GM23248 (cell line): ENCODE results near the gene KCP. TPM values are rescaled to one million over a fixed set of nuclear protein-coding genes. Genes with fewer than 3 reads are reported as not detected.
A peak's percentile ranks its signal among the peaks of the same experiment; 100 is the strongest.

ENCODE experiments used
- DNase-seq: peaks from one replicate; pipeline ENCODE4 v3.0.0-alpha.2; 2015
- H2AFZ ChIP-seq: fragments of 200-600 bp; sonication (generic); 2 replicates; pipeline ENCODE4 v1.6.1; 2016; ENCODE audit warnings: antibody characterized with exemption
- H3F3A ChIP-seq: fragments of 200-600 bp; sonication (generic); 2 replicates; pipeline ENCODE4 v1.6.1; 2016; ENCODE audit warnings: mild to moderate bottlenecking, antibody characterized with exemption, mixed run types; ENCODE audit not compliant: insufficient read depth
- H3K27ac ChIP-seq: fragments of 200-600 bp; sonication (generic); 2 replicates; pipeline ENCODE4 v1.5.1; 2016; ENCODE audit warnings: mild to moderate bottlenecking
- H3K27me3 ChIP-seq: fragments of 200-600 bp; sonication (generic); replicated peaks from 2 replicates; pipeline ENCODE4 v1.6.1; 2016; ENCODE audit warnings: mild to moderate bottlenecking; ENCODE audit not compliant: insufficient read depth
- H3K36me3 ChIP-seq: fragments of 200-600 bp; sonication (generic); 2 replicates; pipeline ENCODE4 v1.6.1; 2016; ENCODE audit warnings: low read depth, mild to moderate bottlenecking
- H3K4me1 ChIP-seq: fragments of 200-600 bp; sonication (generic); 2 replicates; pipeline ENCODE4 v1.6.1; 2016; ENCODE audit warnings: mild to moderate bottlenecking; ENCODE audit not compliant: insufficient read depth
- H3K4me2 ChIP-seq: fragments of 200-600 bp; sonication (generic); one replicate; pipeline ENCODE4 v1.6.1; 2016; ENCODE audit warnings: mild to moderate bottlenecking; ENCODE audit not compliant: unreplicated experiment
- H3K4me3 ChIP-seq: fragments of 200-600 bp; sonication (generic); 2 replicates; pipeline ENCODE4 v1.5.1; 2016; ENCODE audit warnings: mild to moderate bottlenecking
- H3K79me2 ChIP-seq: fragments of 200-600 bp; sonication (generic); 2 replicates; pipeline ENCODE4 v1.6.1; 2016; ENCODE audit warnings: mild to moderate bottlenecking; ENCODE audit not compliant: insufficient read depth
- H3K9ac ChIP-seq: fragments of 200-600 bp; sonication (generic); 2 replicates; pipeline ENCODE4 v1.6.1; 2016; ENCODE audit warnings: mild to moderate bottlenecking
- H3K9me2 ChIP-seq: fragments of 200-600 bp; sonication (generic); 2 replicates; pipeline ENCODE4 v1.6.1; 2016; ENCODE audit warnings: mixed run types, mild to moderate bottlenecking, moderate library complexity; ENCODE audit not compliant: insufficient read depth
- H3K9me3 ChIP-seq: fragments of 200-600 bp; sonication (generic); one replicate; pipeline ENCODE4 v1.6.1; 2017; ENCODE audit warnings: low read depth
- H4K20me1 ChIP-seq: fragments of 200-600 bp; sonication (generic); 2 replicates; pipeline ENCODE4 v1.6.0; 2016; ENCODE audit not compliant: insufficient read depth
- EZH2 ChIP-seq: fragments of 200-600 bp; sonication (generic); IDR thresholded peaks from 2 replicates; pipeline ENCODE4 v1.6.1; 2018; ENCODE audit warnings: antibody characterized with exemption, mild to moderate bottlenecking; ENCODE audit not compliant: insufficient read depth, poor library complexity, severe bottlenecking
- EZH2phosphoT487 ChIP-seq: fragments of 200-600 bp; sonication (generic); IDR thresholded peaks from 2 replicates; pipeline ENCODE4 v1.6.1; 2018; ENCODE audit warnings: antibody characterized with exemption, moderate library complexity, mild to moderate bottlenecking, low read depth; ENCODE audit not compliant: insufficient read depth
- WGBS, 2 experiments: methylation state at CpG; one replicate each; pipeline ENCODE4 v1.1.6; 2015 to 2017; ENCODE audit warnings: low lambda C conversion rate in 2 of 2, low coverage in 1 of 2; ENCODE audit errors: missing lambda C conversion rate in 2 of 2; 5-methylcytosine and 5-hydroxymethylcytosine counted together
- in situ Hi-C: fragments of 300-500 bp; cut with MboI; formaldehyde crosslinking; loops from 2 replicates; pipeline ENCODE4 v1.15.0; 2020
- polyA plus RNA-seq: library from polyadenylated mRNA; unstranded; fragments of >200 nt; fragmentation: Nextera tagmentation; extraction: Ambion mirVana; gene quantifications from 2 replicates; pipeline ENCODE4 v1.2.1, GENCODE V29; 2016
- total RNA-seq: library from RNA; depleted of rRNA; stranded (reverse); fragments of >200 nt; shearing (Covaris generic); gene quantifications from 2 replicates; pipeline ENCODE4 v1.2.3, GENCODE V29; 2014; rRNA removed

KCP gene
- total RNA-seq (not detected in 2 replicates), polyA plus RNA-seq (0.10 TPM in 2 replicates)

- Histone ChIP-seq H3K4me1 (no peaks in the 10 kb centered on the region), H3K9me3 (no peaks in the 10 kb centered on the region), H3K27ac (no peak within 1 kb of the TSS), H3K9ac (no peak within 1 kb of the TSS), H3K36me3 (no peaks in the 10 kb centered on the region), H4K20me1 (no peaks in the 10 kb centered on the region), H3K4me2 (peak within 1 kb of the TSS; percentile 54), H3K79me2 (no peaks in the 10 kb centered on the region), H2AFZ (peak within 1 kb of the TSS; percentile 57), H3F3A (no peaks in the 10 kb centered on the region), H3K27me3 (peaks cover 43% of the 10 kb centered on the region), H3K9me2 (no peaks in the 10 kb centered on the region), H3K4me3 (peak within 1 kb of the TSS; percentile 43; the same call in 1 of the 2 replicates)
- TF ChIP-seq EZH2 (no peak), EZH2phosphoT487 (no peak)
- no peak for DNase-seq
- WGBS, 2 experiments, result 33 to 53% methylated on average over 11 to 24 of the region's 34 CpGs
- in situ Hi-C loops, result no loop called here
Observed at GRCh38 chr7:128910569-128910945, at the start of gene KCP. KCP (minus strand) TSS chr7:128910709; CDS start chr7:128910676, 33 bp downstream.

- Histone ChIP-seq H3K9me3 (no peaks in the 10 kb centered on the region), H3K36me3 (peaks cover 10% of the 10 kb centered on the region; the same call in 1 of the 2 replicates), H3K27me3 (no peaks in the 10 kb centered on the region), H2AFZ (no peak overlapping the region), H3K4me3 (no peak overlapping the region), H3F3A (peaks cover 18% of the 10 kb centered on the region; the same call in 1 of the 2 replicates), H3K79me2 (0 out of 2 replicates have a peak, but pooled peaks cover 4% of the 10 kb centered on the region), H3K4me2 (no peak overlapping the region), H3K9ac (no peak overlapping the region), H3K27ac (no peak overlapping the region), H3K4me1 (peaks cover 21% of the 10 kb centered on the region), H4K20me1 (no peaks in the 10 kb centered on the region), H3K9me2 (no peaks in the 10 kb centered on the region)
- no peak for TF ChIP-seq EZH2phosphoT487
- TF ChIP-seq EZH2, result no peak
- in situ Hi-C loops, result no loop called here
- no peak for DNase-seq
- whole genome bisulfite sequencing, 2 experiments, result 87 to 91% methylated on average over 4 of the region's 4 CpGs
Observed at GRCh38 chr7:128959296-128959695, 48.8 kb upstream of the KCP start.

- TF ChIP-seq EZH2phosphoT487, result no peak
- no peak for TF ChIP-seq EZH2
- 0 out of 2 replicates have a peak overlapping the region, but pooled peaks have one; percentile 14 for H3K27ac ChIP-seq
- no peak for DNase-seq
- 0 out of 2 replicates have a peak, but pooled peaks cover 8% of the 10 kb centered on the region for H3K4me1 ChIP-seq
- H3K9ac ChIP-seq, result no peak overlapping the region
- H3F3A ChIP-seq, result peaks cover 13% of the 10 kb centered on the region; the same call in 1 of the 2 replicates
- H3K9me2 ChIP-seq, result no peaks in the 10 kb centered on the region
- no peak overlapping the region for H3K4me3 ChIP-seq
- no peaks in the 10 kb centered on the region for H4K20me1 ChIP-seq
- no peak overlapping the region for H2AFZ ChIP-seq
- no peaks in the 10 kb centered on the region for H3K9me3 ChIP-seq
- in situ Hi-C loops, result no loop called here
- no peaks in the 10 kb centered on the region for H3K79me2 ChIP-seq
- H3K36me3 ChIP-seq, result peaks cover 14% of the 10 kb centered on the region; the same call in 1 of the 2 replicates
- no peak overlapping the region for H3K4me2 ChIP-seq
- no peaks in the 10 kb centered on the region for H3K27me3 ChIP-seq
Observed at GRCh38 chr7:128955981-128956380, 45.5 kb upstream of the KCP start.

GRCh38 chr7:128954830-128955802 is 44.6 kb upstream of the KCP start:
- in situ Hi-C loops, result no loop called here
- H3K27ac ChIP-seq, result 0 out of 2 replicates have a peak overlapping the region, but pooled peaks have one; percentile 14
- no peak for TF ChIP-seq EZH2phosphoT487
- TF ChIP-seq EZH2, result no peak

More at GRCh38 chr7:128954830-128955802, 44.6 kb upstream of the KCP start:
- H3K27me3 ChIP-seq, result no peaks in the 10 kb centered on the region
- H4K20me1 ChIP-seq, result no peaks in the 10 kb centered on the region
- no peak overlapping the region for H2AFZ ChIP-seq
- no peak overlapping the region for H3K4me3 ChIP-seq
- no peak overlapping the region for H3K9ac ChIP-seq
- H3K9me2 ChIP-seq, result no peaks in the 10 kb centered on the region
- H3K4me1 ChIP-seq, result 0 out of 2 replicates have a peak, but pooled peaks cover 8% of the 10 kb centered on the region
- H3K4me2 ChIP-seq, result no peak overlapping the region
- peaks cover 14% of the 10 kb centered on the region; the same call in 1 of the 2 replicates for H3K36me3 ChIP-seq
- DNase-seq, result peak; percentile 86
- no peaks in the 10 kb centered on the region for H3K79me2 ChIP-seq
- no peaks in the 10 kb centered on the region for H3K9me3 ChIP-seq
- H3F3A ChIP-seq, result peaks cover 13% of the 10 kb centered on the region; the same call in 1 of the 2 replicates
- 70 to 72% methylated on average over 15 of the region's 15 CpGs for WGBS, 2 experiments
